Measurements from ENCODE around the gene SYTL4. TPM values are rescaled to one million over a fixed set of nuclear protein-coding genes. Genes with fewer than 3 reads are reported as not detected.

SYTL4 gene
- total and polyA plus RNA-seq, 2 of the 13 experiments (the other 11 are each of a cell fraction or from before 2014, with no cell fraction given): 0.41 to 0.73 TPM

GRCh38 chrX:100636321-100636991, 95.5 kb downstream of the SYTL4 start, which contains the start of gene TSPAN6:
TSPAN6 (minus strand) TSS chrX:100636806; CDS start chrX:100636694, 112 bp downstream.
- H3K4me3 ChIP-seq (replicated peaks in 1 of 3; ENCODE audit: insufficient read depth in 1 of 3, low read depth in 2 of 3, low read length in 3 of 3): peak within 1 kb of the TSS; percentile 66 to 77 (median 73)
- H3K27me3 ChIP-seq (ENCODE audit: control insufficient read depth in 1 of 2, insufficient read depth in 2 of 2, low read length in 2 of 2): no peaks in the 10 kb centered on the region; a peak in 1 of 5 replicates
- H3K9ac ChIP-seq (ENCODE audit: insufficient read depth, low read depth, low read length): peak within 1 kb of the TSS; percentile 84
- H2AFZ ChIP-seq (ENCODE audit: low read length): no peak within 1 kb of the TSS
- H3K4me1 ChIP-seq (ENCODE audit: insufficient read depth, low read length): peaks cover 30% of the 10 kb centered on the region; the same call in 1 of the 2 replicates
- ChIA-PET CTCF (ENCODE audit: low intra/inter-chr PET ratio, low total read pairs) (no interaction called here), POLR2A (interaction anchor here (1.4 to 2.5 kb wide), 3 partner anchors 11 to 22 kb away, joined by 5 to 67 read pairs (median 11); no protein-coding TSS in a partner anchor)
- H3K4me2 ChIP-seq (ENCODE audit: low read depth, low read length): peak within 1 kb of the TSS; percentile 64
- H3K27ac ChIP-seq (ENCODE audit: extremely low read length, insufficient read depth, low read length): peak within 1 kb of the TSS; percentile 92
- 0% methylated on average over 2 of the region's 51 CpGs for WGBS (ENCODE audit: low lambda C conversion rate)
- peaks cover 12% of the 10 kb centered on the region for H3K79me2 ChIP-seq (ENCODE audit: insufficient read depth, low read length)
- H3K9me3 ChIP-seq (ENCODE audit: low read length): no peaks in the 10 kb centered on the region
- FAIRE-seq: peak; percentile 100
- peak; percentile 99 for ATAC-seq
- intact Hi-C loops (cut with micrococcal nuclease; ENCODE audit: unreplicated experiment) (loop anchor here (1.0 kb wide), 2 partner anchors 13 to 124 kb away; no protein-coding TSS in a partner anchor), in situ Hi-C loops (cut with HindIII; ENCODE audit: extremely low pct_ligation_motif_present, low pct_unique_long_range_greater_than_20kb) (no loop called here)
- no peaks in the 10 kb centered on the region for H4K20me1 ChIP-seq (ENCODE audit: insufficient read depth, low read length)
- peak; percentile 86 for DNase-seq (ENCODE audit: low spot score)
- TSS peak; percentile 70 for BruUV-seq (replicated peaks)
- peaks cover 0 to 1% of the 10 kb centered on the region in 2 experiments; a peak in 2 of 5 replicates for H3K36me3 ChIP-seq (replicated peaks in 1 of 2; ENCODE audit: control insufficient read depth in 1 of 2, insufficient read depth in 2 of 2, low read length in 2 of 2)
- TF ChIP-seq MNT (IDR thresholded peaks at IDR 0.05): no peak
- TF ChIP-seq ZNF501 (CRISPR knock-in tag; IDR thresholded peaks at IDR 0.05): peak; percentile 39; the same call in 1 of the 2 replicates
- no peak for TF ChIP-seq HMGXB3 (CRISPR knock-in tag; IDR thresholded peaks at IDR 0.05; ENCODE audit: borderline replicate concordance)
- no peak for TF ChIP-seq ZNF772 (CRISPR knock-in tag; IDR thresholded peaks at IDR 0.05)
- TF ChIP-seq ZC3H4 (CRISPR knock-in tag; IDR thresholded peaks at IDR 0.05; ENCODE audit: borderline replicate concordance): no peak
- TF ChIP-seq SNRNP70 (IDR thresholded peaks at IDR 0.05; ENCODE audit: low read depth, low read length): no peak
- peak; percentile 64 for TF ChIP-seq KDM2A (CRISPR knock-in tag; IDR thresholded peaks at IDR 0.05; ENCODE audit: borderline replicate concordance, low read depth)
- TF ChIP-seq ZNF704 (CRISPR knock-in tag; IDR thresholded peaks at IDR 0.05; ENCODE audit: borderline replicate concordance): no peak
- TF ChIP-seq JUN (CRISPR knock-in tag; IDR thresholded peaks at IDR 0.05): no peak
- TF ChIP-seq NFE2L1 (CRISPR knock-in tag; IDR thresholded peaks at IDR 0.05; ENCODE audit: borderline replicate concordance): no peak
- peak; percentile 56 for TF ChIP-seq TAF1 (CRISPR knock-in tag; IDR thresholded peaks at IDR 0.05)
- peak; percentile 39; the same call in 1 of the 2 replicates for TF ChIP-seq DMAP1 (CRISPR knock-in tag; IDR thresholded peaks at IDR 0.05)
- TF ChIP-seq ZFY (CRISPR knock-in tag; IDR thresholded peaks at IDR 0.05): peak; percentile 64; the same call in 1 of the 2 replicates
- TF ChIP-seq ZNF569 (CRISPR knock-in tag; IDR thresholded peaks at IDR 0.05; ENCODE audit: borderline replicate concordance): no peak
- TF ChIP-seq SMAD3 (CRISPR knock-in tag; IDR thresholded peaks at IDR 0.05): 0 out of 2 replicates have a peak, but pooled peaks have one; percentile 20
- TF ChIP-seq ZNF441 (CRISPR knock-in tag; IDR thresholded peaks at IDR 0.05; ENCODE audit: borderline replicate concordance): no peak
- TF ChIP-seq FOXK1 (CRISPR knock-in tag; IDR thresholded peaks at IDR 0.05; ENCODE audit: borderline replicate concordance, low read depth): no peak
- no peak for TF ChIP-seq SPEN (CRISPR knock-in tag; IDR thresholded peaks at IDR 0.05; ENCODE audit: low read depth)

All from HepG2 (cell line).